ENCODE data around the gene KLF7.

KLF7 gene

DNA sequence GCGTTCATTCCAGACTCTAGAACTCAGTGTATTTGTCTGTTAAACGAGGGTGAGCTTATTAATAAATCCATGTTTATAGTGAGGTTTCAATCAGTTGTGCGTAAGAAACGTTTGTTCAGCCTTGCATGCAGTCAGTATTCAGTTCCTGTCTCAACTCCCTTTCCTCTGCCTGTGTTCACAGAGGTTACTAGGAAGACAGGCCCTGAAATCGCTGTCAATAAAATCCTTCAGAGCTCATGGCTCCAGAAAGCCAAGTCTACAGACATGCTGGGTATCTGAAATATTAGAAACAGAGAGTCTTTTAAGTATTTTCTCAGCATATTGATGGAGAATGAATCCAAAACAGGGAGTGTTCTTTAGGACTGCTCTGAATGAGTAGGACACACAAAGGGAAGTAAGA lies 75.4 kb downstream of the KLF7 start:
- DNase-seq, result no peak

DNA sequence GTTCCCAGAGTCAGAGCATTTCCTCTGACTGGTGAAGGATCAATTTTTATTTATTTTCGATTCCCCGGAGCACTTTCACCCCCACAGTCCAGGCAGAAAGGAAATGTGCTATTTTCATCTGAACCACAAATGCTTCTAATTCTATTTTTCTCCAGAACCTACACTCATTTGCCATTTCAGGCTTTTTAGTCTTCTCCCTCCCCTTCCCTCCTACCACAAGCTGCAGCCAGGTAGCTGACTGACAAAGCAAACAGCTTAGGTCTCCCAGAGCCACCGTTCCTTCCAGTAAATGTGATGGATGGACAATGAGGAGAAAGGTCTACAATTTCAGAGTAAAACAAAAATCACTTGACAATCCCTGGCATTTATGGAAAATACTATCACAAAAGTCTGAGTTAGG lies 76.9 kb downstream of the KLF7 start:
- no peak for DNase-seq

DNA sequence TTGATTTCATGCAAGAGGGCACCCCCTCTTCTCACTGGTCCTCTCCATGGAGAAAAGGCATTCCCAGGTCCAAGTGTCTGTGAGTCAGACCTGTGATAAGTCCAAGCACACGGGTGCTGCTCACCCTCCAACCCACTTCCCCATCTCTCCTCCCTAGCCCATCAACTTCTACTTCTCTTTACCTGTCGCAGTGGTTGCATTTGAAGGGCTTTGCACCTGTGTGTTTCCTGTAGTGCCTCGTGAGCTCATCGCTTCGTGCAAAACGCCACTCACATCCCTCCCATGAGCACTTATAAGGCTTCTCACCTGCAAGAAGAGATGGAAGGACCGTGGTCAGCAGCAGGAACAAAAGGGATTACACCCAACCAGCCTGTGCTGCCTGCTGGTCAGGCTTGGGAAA lies 77.5 kb downstream of the KLF7 start:
- no peak for DNase-seq

DNA sequence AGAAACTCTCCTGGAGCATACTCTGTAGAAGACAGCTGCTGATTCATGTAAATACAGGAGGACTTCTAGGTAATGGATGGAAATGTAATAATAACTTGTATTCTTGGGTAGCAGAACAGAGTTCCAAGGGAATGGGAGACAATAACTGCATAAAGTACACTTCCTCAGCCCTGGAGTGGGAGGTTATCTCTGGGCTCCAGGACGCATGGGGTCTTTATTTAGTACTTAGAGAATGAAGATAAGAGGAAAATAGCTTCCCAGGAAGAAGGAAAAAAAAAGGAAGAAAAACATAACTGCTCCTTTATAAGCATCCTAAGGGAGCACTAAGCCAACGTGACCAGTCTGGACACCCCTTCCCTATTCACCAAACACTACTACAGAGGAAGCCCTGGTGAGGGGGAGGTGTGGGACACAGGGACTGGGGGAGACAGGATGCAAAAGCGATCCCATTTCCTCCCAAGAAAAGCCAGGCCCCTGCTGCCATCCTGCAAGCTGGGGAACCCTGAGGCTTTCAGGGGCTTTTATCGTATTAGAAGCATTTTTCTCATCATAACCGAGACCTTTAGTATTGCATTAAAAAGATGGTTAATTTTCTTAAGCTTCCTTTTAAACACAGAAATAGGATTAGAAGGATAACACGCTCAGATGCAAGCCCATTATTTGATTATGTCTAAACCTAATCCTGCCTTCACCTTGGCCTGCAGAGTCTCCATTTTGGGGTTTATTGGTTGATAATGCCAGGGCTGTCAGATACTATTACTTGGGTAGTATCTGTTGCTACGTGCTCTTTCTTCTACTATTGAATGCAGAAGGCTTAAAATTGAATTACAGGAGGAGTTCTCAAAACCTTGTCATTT lies 78.5 kb downstream of the KLF7 start:
- DNase-seq, result no peak

DNA sequence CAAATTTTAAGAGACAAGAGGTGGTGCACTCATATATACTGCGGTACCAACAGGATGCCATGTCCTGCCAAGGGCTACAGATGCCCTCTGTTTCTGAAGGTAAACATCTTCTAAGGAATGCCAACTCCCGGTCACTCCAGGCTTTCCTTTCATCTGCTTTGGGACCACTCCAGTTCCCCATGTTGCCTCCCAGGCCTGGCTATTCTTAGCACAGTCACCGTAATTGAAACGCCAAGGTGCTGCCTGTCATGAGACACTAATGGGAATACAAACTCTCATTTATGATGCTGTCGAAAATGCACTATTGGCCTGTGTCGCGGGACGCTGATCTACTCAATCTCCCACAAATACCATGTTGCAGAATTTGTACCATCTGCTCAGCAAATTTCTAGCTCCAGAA lies 79.6 kb downstream of the KLF7 start:
- DNase-seq, result no peak

DNA sequence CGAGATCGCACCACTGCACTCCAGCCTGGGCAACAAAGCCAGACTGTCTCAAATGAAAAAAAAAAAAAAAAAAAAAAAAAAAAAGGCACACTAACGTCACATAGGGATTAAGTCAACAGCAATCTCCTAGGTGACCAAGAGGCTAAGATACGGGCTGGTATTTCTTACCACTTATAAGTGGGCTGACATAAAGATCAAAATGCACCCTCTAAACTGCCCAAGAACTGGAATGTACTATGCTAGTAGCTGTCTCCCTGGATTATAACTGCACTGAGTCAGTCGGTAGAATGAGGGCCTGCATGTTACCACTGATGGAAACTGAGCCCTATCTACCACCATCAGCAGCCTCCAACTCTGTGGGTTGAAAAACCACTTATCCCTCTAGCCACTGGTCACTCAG lies 80.6 kb downstream of the KLF7 start:
- DNase-seq, result no peak

DNA sequence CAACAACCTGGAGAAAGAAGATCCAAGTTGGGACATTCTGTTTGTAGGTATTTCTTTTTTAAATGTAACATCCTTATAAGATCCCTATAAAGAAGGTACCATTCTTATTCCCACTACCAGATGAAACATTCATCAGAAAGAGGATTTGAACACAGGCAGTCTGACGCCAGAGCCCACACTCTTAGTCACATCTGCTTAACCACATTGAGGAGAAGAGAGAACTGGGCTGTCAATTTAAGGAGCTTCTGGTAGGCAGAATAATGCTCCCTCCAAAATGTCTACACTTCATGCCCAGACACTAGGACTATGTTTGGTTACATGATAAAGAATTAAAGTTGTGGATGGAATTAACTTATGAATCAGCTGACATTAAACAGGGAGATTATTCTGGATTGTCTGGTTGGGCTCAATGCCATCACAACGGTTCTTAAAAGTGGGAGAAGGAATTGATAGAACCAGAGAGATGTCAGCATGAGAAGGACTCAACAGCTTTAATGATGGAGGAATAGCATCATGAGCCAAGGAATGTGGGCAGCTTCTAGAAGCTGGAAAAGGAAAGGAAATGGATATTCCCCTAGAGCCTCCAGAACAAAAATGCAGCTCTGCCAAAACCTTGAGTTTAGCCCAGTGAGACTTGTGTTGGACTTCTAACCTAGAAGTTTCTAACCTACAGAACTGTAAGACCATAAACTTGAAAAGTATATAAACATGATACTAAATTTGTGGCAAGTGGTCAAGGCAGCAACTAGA lies 82.2 kb downstream of the KLF7 start:
- no peak for DNase-seq

DNA sequence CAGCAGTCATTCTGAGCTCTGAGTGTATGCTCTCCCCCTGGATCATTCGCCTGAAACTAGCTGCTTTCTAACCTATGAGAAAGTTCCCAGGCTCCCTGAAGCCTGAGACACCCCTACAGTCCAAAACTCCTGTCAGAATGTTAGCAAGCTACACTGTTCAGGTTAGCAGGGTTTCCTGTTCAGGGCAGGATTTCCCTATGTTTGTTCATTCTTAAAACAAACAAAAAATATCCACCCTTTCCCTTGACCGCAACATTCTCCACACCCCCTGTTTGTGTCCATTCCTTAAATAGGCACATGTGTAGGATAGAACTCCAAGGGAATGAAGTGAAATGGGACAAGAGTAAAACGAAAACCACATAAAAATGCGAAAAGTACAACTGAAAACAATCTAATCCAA lies 83.1 kb downstream of the KLF7 start:
- DNase-seq, result no peak

DNA sequence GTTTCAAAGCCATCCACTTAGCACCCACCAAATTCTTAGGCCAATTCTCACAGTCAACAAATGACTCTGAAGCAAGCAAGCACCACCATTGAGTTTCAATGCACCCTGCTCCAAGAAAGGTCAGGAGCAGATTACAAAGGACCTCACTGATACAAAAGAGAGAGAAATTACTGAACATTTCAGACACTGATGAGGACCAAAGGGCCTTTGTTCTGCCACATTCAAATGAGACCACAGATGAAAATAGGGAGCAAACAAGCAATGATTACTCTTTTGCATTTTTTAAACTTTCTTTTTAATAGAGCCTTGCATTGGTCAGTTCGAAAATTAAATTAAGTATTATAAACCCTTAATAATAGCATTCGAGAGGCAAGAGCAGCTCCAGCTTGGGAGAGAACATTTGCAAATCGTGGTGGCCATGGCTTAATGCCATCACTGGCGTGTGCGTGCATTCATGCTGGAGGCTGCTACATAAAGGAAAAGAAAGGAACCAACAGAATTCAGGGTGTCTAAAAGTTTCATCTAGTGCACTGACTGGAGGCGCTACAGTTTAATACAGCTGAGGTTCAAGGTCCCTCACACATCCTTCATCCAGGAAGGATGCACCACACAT lies 87.5 kb downstream of the KLF7 start:
- no peak for DNase-seq

DNA sequence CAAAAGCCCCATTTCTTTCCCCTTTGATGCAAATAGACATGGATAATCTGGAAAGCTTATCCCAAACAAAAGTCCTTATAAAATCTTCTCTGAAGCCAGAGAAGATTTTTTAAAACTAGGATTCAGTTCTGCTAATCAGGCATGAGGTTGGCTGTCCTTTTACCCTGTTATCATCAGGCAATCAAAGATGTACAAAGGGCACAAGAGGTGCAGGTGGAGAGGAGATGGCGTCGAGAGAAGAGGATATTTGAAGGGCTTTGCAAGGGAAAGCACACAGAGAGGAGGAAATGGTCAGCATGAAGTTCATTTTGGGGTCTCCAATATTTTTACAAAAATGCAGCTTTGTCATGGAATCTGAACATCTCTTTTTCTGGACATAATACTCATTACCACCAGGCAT lies 88.5 kb downstream of the KLF7 start:
- DNase-seq, result no peak

DNA sequence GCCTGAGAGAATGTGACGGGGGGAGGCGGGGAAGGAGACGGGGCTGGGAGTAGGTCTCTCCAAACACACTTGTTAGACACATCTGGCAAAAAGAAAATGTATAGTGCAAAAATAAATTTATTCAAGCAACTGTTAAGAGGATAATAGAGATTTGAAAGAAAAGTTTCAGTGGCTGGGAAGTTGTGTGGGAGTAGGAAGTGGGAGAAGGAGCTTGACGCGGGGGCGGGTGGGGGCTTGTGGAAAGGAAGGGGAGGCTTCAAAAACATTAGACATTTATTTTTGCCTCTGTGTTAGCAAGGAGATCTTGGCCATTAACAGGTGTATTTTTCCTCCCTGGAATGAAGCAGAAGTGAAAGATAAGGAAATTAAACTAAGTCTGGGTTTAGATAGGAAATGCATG lies 90.3 kb downstream of the KLF7 start:
- DNase-seq, result no peak

DNA sequence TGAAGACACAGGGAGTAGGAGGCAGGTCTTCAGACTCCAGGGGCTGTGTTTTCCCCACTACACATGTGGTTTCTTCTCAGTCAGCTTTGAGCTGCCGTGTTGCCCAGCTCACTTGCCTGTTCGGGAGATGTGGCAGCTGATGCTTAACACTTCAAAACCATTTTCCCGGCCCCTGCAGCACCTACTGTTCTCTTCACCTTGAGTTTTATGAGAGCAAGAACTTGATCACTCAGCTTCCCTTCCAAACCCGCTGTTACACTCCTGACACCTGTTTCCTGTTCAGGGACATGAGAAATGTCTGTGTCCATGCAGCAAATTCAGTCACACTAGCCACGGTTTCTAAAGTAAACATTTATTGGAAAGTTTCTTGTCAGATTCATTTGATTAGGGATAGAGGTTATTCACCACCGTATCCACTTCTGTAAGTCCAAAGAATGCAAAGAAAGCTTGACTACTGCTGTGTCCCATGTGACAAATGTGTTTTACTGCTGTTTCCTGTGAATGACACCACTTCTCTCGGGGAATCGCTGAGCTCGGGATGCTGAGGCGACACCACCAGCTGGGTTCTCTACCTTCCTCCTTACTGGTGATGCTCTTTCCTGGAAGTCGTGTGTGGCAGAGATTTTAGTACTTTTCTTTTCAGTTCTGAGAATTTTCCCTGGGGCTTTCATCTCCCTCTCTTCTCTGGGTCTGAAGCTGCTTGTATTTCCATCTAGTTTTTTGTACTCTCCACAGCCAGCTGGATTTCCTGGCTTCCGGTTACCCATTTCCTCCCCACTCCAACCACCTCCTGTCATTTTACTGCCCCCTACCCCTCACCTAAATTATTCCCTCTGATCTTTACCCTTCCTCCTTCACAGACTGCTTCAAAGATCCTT lies 91.7 kb downstream of the KLF7 start:
- DNase-seq, result peak; percentile 36

DNA sequence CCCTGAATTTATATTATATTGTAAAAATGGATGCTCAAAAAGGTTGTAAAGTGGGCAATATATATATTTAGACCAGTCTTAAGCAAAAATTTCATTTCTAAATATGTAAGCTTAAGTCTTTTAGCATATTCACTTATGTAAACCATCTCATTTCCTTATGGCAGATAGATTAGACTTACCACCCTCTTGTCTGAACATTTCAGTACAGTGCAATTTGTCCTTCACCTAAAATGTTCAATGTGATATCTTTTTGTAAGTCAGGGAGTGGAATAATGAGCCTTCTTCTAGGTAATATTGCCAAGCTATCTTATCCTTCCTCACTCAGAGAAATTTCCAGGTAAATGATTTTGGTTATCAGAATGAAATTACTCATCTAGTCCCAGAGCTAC lies 92.3 kb downstream of the KLF7 start:
- DNase-seq, result no peak

DNA sequence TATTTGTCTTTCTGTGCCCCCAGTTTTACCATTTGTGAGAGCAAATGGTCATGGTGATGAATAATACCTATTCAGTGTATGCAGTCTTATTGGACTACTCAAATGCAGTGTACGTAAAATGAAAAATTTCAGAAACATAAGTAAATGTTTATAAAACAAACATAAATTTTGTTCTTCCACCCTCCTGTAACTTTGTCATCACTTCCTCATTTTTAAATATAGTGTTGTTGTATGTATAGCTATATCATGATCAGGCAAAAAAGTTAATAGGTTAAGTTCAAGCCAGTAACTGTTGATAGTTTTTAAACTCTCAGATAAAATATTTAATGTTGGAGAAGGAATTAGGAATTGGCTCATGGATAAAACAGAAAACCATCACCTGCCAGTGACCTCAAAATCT lies 93.2 kb downstream of the KLF7 start:
- DNase-seq, result no peak

DNA sequence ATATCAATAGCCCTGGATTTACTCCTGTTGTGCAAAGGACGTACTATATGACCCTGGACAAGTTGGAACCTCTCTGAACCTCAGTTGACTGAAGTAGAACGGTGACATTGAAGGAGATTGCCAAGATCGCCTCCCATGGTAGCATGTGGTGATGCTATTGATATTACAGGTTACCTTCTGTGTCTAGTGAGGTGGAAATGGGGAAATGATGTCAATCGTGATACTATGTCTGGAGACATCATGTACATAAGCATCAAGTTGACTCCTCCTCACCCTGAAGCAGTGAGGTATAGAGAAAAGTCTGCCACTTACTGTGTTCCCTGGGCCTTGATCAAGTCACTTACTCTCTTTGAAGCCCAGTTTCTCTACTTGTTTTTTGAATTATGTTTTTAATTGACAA lies 93.9 kb downstream of the KLF7 start:
- DNase-seq, result no peak

DNA sequence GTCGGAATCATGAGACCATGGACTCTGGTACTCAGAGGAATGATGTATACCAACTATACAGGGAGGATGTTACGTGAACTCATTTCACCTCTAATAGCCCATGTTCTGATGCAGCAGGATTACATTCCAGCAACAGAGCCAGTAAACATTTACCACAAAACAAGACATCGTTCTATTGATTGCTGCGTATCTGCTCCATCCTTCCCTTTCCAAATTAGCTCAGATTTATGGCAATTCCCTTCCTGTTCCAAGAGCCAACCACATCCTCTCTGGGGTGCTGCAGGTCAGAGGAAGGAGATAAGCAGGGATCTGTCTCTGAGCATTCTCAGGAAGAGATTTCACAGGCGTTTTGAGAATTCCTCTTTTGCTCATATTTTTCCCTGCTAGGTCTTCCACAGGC lies 98.3 kb downstream of the KLF7 start:
- no peak for DNase-seq

DNA sequence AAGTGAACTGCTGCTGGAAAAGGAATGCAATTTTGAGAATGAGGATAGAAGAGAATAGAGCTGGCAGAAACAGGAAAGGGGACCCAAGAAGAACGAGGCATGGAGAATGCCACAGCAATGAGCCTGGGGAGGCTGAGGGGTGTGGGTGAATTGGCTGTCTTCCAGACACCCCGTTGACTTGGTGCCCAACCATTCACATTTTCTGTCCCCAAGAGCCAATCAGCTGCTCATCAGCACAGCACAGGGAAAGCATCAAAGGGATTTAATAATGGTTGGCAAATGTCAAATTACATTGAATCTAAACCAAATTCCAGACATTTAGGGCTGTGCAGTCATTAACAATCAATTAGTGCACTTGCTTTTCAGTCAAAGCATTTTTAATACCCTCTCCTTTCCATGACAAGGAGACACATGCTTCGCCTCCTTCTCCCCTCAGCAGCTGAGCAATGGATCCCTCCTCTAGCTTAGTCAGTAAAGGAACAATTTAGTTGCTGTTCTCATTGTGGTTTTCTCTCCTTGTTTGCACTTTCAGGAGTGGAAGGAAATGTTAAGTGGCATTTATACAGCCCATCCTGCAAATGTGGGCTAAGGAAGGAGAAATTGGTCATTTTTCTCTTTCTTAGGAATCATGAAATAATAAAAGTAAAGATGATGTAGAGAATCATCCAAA lies 98.8 kb downstream of the KLF7 start:
- DNase-seq, result no peak

DNA sequence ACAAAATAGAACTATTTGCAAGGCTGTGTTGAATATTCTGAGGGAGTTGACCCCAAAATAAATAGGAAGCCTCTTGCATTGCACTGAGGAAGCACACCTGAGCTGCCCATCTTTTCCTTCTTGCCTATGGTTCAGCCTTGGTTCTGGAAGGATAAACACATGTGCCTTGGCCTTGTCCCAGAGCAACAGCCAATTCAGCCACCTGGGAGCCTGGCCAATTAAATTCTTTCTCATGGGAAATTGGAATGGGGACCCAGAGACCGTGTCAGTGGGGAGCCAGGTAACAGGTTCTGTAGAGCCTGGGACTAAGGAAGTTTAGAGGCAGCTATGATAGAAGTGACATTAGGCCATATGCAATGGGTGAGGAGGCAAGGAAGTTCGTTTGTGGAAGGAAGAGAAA lies 99.6 kb downstream of the KLF7 start:
- DNase-seq, result no peak

DNA sequence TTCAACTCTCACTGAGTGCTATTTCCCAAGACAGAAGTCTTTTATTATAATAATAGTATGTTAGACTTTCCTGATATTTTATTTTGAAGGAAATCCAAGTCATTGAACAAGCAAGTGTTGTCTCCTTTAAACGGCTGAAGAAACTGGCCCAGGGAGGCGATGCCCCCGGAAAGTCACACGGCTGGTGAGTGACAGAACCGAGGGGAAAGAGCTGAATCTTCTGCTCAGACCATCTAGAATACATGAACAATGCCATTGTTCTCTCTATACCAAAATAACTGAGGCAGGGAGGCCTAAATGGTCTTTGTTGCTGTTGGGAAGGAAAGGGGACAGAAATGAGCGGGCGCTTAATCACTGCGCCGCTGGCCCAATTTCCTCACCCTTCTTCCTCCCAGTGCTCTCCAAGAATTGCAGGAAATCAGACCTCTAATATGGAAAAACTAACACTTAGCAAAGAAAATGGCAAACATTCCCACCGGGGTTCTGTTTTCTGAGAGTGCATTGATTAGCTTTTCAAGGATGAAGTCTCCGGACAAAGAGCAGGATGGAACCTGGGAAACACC lies 101.5 kb downstream of the KLF7 start:
- DNase-seq, result no peak

DNA sequence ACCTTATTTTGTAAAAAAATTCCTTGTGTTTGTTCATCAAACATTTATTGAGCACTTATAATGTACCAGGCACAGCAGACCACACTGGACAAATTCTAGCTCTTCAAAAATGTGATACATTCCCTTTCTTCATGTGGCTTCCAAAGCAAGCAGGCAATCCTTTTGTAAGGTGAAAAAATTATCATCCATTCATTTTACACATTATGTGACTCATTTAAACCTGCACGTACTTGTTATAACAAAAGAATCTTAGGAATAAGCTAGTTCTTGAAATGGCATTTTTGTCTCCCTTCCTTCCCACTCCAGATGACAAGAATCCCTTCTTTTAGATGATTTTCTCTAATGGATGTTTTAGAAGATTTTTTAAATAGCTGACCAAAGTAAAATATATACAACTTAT lies 104.6 kb downstream of the KLF7 start:
- DNase-seq, result no peak

DNA sequence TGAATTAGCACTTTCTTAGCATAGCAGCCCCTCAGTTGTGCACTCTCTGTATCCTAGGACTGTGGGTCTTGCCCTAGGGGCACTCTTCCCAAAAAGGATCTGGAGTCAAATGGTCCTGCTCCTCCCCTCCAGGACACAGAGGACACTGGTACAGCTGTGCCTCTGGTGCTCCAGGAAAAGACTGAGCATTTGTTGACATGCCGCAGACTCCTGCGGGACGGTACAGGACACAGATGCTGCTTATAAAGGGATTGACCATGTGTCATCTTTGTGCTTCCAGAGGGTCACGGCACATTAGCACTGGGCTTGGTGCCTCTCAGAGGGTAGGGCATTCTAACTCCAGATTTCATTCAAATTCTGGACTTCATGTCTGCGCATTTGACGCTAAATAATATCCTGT lies 110.5 kb downstream of the KLF7 start:
- no peak for DNase-seq

DNA sequence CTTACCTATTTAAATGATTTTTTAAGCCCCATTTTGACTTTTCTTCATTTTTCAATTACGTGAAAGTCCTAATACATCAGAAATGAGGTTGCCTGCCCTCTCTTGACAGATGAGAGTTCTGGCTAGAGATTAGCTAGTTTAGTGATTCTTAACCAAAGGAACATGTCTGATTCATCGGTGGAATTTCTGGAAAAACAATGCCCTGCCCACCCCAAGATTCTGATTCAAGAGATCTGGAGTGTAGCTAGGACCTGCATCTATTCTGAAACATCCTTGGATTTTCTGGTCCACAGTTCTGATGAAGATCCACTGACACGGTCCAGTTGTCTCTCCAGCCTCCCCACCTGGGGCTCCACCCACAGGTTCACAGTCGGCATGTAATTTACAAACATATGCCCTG lies 111.2 kb downstream of the KLF7 start:
- DNase-seq, result peak; percentile 81

Measured in fibroblast of skin of back (primary cell).